GM19023 (cell line): Measurements from ENCODE around the gene ATP1A1.

ENCODE experiments used
- ATAC-seq: cut with Tn5 transposase; IDR thresholded peaks from one replicate; pipeline ENCODE4 v1.9.1; 2021; ENCODE audit warnings: mild to moderate bottlenecking, moderate library complexity; ENCODE audit not compliant: unreplicated experiment

The ATP1A1 gene

DNA sequence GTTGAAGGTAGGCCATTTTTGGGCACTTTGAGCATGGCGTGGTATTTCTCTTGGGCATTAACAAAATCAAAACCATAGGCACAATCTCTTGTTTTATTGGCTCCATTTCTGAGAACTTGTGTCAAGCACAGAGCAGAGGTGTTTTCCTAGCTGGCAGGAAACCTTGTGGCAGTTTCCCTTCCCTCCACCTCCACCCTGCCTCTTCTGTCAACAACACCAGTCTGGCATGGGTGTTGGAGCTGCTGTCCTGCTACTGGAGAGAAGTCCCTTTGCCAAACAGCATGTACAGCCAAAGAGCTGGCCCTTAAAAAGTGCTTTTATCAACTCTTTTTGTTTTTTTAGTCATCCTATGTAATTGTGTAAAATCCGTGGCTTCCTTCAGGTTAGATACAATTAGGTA, 16.0 kb downstream of the ATP1A1 start:
- ATAC-seq, result no peak

DNA sequence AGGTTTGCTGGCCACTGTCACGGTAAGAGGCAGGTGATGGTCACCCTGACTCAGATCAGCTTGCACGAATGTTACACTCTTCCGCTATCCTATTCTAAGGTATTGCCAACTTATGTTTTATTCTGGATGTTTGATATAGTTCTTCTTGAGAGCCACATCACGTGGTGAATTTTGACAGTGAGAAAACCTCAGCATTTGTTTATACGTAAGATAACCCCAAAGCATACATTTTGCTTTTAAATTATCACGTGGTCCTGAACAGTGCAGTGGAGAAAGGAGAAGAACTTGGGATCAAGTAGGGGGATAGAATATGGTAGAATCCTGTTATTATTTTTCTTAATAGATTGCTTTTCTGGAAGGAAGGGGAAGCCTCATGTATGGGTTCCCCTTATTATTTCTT, 16.6 kb downstream of the ATP1A1 start:
- ATAC-seq, result no peak

DNA sequence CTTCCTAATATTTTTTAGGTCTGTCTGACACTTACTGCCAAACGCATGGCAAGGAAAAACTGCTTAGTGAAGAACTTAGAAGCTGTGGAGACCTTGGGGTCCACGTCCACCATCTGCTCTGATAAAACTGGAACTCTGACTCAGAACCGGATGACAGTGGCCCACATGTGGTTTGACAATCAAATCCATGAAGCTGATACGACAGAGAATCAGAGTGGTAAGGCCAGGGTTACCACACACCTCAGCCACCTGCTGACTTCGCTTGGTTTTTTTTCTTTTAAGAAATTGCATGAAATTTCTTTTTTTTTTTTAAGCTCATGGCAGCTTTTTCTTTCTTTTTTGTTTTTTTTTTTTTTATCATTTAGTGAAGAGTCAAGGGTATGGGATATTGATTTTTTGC, 17.2 kb downstream of the ATP1A1 start:
- ATAC-seq, result peak; percentile 84

- ATAC-seq, result no peak
Measured at GRCh38 chr1:116391185-116391584, 18.1 kb downstream of the ATP1A1 start.

GRCh38 chr1:116392717-116393404, 19.8 kb downstream of the ATP1A1 start:
- ATAC-seq, result no peak

DNA sequence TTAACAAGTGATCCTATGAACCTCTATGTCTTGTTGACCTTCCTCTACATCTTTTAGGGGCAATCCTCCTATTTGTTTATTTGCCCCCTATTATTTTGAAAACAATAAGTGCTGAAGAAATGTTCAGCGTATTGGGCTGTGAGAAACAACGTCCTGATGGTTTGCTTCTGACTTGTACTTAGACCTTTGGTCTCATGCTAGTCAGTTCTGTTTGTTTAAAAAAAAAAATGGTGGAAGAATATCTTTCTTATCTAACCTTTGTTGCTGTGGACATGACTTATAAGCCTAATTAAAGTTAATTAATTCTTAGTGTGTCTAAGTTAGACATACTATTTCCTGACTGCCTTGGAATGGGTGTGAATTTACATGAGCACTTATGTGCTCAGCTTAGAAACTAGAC, 20.7 kb downstream of the ATP1A1 start:
- no peak for ATAC-seq

DNA sequence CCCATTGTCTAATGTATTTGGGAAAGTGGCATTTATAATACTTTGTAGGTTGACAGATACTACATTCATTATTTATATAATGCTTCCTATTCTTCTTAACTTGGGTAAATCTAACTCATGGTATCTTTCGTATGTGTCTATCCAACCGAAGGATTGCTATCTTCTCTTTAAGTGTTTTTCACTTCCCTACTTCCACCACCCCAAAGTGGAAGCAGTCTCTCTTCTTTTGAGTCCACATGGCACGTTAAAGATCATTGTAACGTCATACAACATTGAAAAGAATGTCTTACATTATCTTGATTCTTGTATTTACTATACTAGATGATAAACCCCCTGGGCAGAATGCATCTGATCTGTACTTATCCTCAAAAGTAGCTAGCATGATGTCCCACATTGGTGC, 21.2 kb downstream of the ATP1A1 start:
- no peak for ATAC-seq

- ATAC-seq, result no peak
Measured at GRCh38 chr1:116396769-116397168, 23.7 kb downstream of the ATP1A1 start.

- ATAC-seq, result no peak
Measured at GRCh38 chr1:116397728-116398127, 24.7 kb downstream of the ATP1A1 start.

- ATAC-seq, result no peak
Measured at GRCh38 chr1:116400780-116401179, 27.7 kb downstream of the ATP1A1 start.

DNA sequence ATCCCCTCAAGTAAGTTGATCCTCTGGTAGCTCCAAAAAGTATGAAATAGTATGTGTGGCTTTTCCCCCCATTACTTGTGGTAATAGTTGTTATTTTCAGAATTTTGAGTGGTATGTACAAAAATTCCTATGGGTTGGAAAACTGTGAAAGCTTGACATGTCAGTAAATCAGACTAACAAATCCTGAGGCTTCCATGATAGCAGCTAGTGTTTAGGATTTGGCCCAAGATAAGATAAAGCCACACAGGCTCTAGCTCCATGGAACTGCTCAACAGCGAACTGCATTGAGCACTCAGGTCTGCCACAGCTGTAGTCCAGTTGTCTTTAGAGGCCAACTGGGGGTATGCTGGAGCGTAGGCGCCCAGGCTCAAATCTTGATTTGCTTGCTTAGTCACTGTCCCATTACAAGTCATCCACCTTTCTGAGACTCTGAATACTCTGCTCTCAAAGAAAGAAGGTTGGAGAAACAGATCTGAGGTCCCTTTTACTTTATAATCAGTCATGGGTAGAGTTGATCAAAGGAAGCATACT, 28.7 kb downstream of the ATP1A1 start:
- no peak for ATAC-seq

DNA sequence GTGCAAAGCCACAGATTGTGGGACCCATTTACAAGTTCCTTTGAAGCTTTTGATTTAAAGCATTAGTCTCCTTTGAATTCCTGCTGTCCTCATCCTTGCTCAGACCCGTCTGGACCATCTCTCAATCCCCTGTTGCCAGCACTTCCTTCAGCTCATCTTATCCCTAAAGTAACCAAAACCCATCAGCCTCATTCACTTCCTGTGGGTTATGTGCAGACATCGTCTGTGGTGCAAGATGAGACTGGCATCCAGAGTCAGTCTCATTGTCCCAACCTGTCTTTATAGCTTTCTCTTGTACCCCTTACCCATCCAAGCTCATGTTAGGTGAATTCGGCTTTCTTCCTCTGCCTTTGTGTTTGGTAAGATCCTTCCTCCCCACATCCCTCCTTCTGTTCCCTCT, 29.3 kb downstream of the ATP1A1 start:
- no peak for ATAC-seq

DNA sequence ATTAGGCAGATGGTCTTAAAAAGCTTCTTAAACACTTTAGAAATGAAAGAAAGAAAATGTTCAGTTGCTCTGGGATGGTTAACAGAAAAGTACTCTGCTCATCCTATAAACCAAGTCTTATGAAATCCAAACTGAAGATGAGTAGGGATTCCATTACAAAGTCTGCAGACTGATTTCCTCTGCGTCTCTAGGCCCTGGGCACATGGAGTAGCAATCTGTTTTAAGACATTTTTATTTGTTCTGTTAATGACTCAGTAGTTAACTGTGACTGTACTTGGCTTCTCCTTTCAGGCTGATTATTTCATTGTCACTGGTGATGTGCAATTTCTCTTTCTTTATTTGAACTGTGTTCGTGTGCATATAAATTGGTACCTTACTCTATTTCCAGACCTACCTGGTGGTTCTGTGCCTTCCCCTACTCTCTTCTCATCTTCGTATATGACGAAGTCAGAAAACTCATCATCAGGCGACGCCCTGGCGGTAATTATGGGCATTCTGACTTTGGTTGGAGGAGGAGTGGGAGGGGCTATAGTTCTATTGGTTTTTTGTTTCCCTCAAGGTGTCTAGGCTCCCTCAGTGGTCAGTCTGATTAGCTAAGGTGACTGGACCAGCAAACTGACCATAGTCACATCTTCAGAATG, 30.6 kb downstream of the ATP1A1 start:
- no peak for ATAC-seq

DNA sequence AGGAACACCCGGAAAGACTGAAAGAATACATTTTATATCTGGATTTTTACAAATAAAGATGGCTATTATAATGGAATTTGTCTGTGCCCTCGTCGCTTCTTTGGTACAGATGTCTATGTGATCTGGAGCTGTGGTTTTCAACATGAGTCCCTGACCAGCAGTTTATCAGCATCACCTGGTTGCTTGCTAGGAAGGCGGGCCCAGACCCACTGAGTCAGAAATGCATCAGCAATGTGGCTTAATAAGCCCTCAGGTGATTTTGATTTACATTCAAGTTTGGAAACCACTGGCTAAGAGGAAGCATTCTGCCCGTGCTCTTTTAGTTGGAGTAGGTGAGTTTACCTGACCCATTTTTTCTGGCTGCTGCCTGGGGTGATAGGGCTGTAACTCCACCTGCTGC, 31.7 kb downstream of the ATP1A1 start:
- ATAC-seq, result no peak

- no peak for ATAC-seq
Measured at GRCh38 chr1:116405241-116406135, 32.4 kb downstream of the ATP1A1 start.

- no peak for ATAC-seq
Measured at GRCh38 chr1:116407033-116407432, 34.0 kb downstream of the ATP1A1 start.

- no peak for ATAC-seq
Measured at GRCh38 chr1:116408193-116408592, 35.1 kb downstream of the ATP1A1 start.

DNA sequence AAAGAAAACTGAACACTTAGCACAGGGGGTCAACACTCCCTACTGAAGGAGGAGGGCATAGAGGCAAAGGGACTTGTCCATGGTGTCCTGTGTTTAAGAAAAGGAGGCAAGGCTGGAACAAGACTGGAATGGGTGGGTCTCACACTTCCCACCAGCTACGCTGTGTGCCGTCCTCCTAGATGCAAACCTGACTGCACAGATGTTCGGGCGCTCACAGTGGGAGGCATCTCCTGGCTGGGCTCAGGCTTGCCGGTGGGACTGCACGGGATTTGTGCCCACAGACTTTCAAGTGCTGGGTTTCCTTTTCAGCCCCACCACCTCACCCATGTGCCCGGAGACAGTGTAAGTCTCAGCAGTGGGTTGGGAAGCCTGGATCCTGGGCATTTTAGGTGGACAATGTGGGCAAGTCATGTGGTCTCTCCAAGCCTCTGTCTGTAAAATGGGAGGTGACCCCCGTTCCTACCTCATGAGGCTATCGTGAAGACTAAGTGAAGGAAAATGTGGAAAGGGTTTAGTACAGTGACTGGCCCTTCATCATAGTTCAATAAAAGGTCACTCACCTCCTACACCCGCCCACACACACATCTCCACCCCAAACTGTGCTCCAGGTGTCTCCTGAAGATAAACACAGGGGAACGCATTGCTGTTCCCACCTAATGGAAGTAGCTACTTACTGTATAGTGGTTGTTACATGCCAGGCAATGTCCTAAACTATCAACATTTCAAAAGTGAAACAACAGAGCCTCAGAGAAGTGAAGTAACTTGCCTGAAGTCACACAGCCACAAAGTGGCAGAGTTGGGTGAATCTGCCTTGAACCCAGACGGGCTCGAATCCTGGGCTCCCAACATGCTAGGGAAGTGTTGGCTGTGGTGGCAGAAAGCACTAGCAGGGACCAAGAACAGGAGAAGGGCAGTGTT, 36.0 kb downstream of the ATP1A1 start:
- no peak for ATAC-seq

DNA sequence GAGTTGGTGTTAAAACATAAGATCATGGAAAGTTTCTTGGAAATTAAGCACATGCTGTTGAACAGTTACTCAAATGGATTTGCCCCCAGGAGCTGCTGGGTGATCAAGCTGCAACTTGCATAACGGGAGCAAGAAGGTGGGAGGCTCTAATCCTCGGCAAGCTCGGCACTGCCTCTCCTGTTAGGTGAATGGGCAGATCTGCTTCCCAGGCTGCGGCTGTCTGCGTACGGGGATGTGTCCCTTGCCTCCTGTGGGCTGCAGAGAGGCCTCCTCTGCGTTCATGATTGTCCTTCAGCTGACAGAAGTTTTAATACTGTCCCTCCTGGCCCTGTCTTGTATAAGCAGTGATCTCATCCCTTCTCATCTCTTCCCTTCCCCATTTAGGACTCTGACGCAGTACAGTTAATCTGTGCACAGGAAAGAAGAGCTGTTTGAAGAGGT, 36.7 kb downstream of the ATP1A1 start:
- ATAC-seq, result no peak

DNA sequence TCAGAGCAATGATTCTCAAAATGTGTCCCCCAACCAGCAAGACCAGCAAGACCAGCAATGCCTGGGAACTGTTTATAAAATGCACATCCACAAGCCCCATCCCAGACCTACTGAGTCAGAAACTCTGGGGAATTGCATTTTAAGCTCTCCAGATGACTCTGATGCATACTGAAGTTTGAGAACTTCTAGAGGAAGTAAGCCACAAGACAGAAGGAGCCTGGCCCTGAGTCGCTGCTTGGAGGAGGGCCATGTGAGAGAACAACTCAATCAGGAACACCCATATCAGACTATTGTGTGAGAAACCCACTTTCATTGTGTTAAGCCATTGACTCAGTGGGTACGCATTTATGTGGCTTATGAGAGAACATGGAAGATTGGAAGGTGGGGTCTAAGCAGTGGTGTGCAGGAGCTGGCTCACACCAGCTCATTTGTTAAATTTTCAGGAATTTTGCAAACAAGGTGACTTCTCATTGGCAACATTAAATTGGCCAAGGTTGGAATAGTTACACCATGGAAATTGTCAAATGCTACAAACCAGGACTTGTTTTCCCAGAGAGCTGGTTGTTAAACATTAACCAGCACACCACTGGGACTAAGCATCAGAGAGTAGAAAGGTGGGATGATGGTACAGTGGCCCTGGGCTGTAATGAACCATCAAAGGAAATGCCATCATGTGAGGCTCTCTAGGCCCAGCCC, 38.9 kb downstream of the ATP1A1 start:
- no peak for ATAC-seq
